ENCODE results near the gene PLCG1. TPM values are rescaled to one million over a fixed set of nuclear protein-coding genes. Genes with fewer than 3 reads are reported as not detected.
A peak's percentile ranks its signal among the peaks of the same experiment; 100 is the strongest.

The PLCG1 gene
- total RNA-seq (69.4 TPM), polyA plus RNA-seq (ENCODE audit: insufficient read depth in 1 of 8, insufficient read length in 8 of 8, low replicate concordance in 1 of 8) (100 to 1,000 TPM in 3 of 8 donors, 10 to 100 TPM in 5; 74.8 to 118 (median 95.5) TPM)
- long read RNA-seq, donor 1, partial matches to known transcripts = 5 of 5 reads
- long read RNA-seq, donor 1, other reads (novel, unspliced or antisense) = 0 of 5 reads
- long read RNA-seq, donor 2 = 0 reads
- long read RNA-seq, donor 3, full-length matches to known transcripts = 1 of 9 reads
- long read RNA-seq, donor 3, partial matches to known transcripts = 8 of 9 reads
- long read RNA-seq, donor 3, other reads (novel, unspliced or antisense) = 0 of 9 reads
- long read RNA-seq, donor 4, partial matches to known transcripts = 6 of 6 reads
- long read RNA-seq, donor 4, other reads (novel, unspliced or antisense) = 0 of 6 reads
- long read RNA-seq, donor 5, full-length matches to known transcripts = 2 of 8 reads
- long read RNA-seq, donor 5, partial matches to known transcripts = 6 of 8 reads
- long read RNA-seq, donor 5, other reads (novel, unspliced or antisense) = 0 of 8 reads
- long read RNA-seq, donor 6, full-length matches to known transcripts = 1 of 15 reads
- long read RNA-seq, donor 6, partial matches to known transcripts = 14 of 15 reads
- long read RNA-seq, donor 6, other reads (novel, unspliced or antisense) = 0 of 15 reads
- long read RNA-seq, donor 7, full-length matches to known transcripts = 1 of 1 reads
- long read RNA-seq, donor 7, partial matches to known transcripts = 0 of 1 reads
- long read RNA-seq, donor 7, other reads (novel, unspliced or antisense) = 0 of 1 reads
- long read RNA-seq, donor 8, full-length matches to known transcripts = 1 of 10 reads
- long read RNA-seq, donor 8, partial matches to known transcripts = 9 of 10 reads
- long read RNA-seq, donor 8, other reads (novel, unspliced or antisense) = 0 of 10 reads
- long read RNA-seq, donor 9, full-length matches to known transcripts = 2 of 2 reads
- long read RNA-seq, donor 9, partial matches to known transcripts = 0 of 2 reads
- long read RNA-seq, donor 9, other reads (novel, unspliced or antisense) = 0 of 2 reads
- long read RNA-seq, donor 10, full-length matches to known transcripts = 4 of 4 reads
- long read RNA-seq, donor 10, partial matches to known transcripts = 0 of 4 reads
- long read RNA-seq, donor 10, other reads (novel, unspliced or antisense) = 0 of 4 reads
- long read RNA-seq, donor 11, partial matches to known transcripts = 5 of 6 reads
- long read RNA-seq, donor 11, other reads (novel, unspliced or antisense) = 0 of 6 reads

- peak within 1 kb of the TSS; percentile 66 for H3K4me3 ChIP-seq (ENCODE audit: low read length)
- H3K9me3 ChIP-seq (replicated peaks; ENCODE audit: control insufficient read depth, low read depth, low read length) = no peaks in the 10 kb centered on the region
- under 1% methylated on average over 121 of the region's 121 CpGs for WGBS (ENCODE audit: insufficient coverage)
- DNase-seq = peak; percentile 95
- no peaks in the 10 kb centered on the region for H3K27me3 ChIP-seq (ENCODE audit: control insufficient read depth, insufficient read depth, low read length)
- H3K36me3 ChIP-seq (ENCODE audit: control insufficient read depth, insufficient read depth, low read length) = peaks cover 17% of the 10 kb centered on the region
- peak within 1 kb of the TSS; percentile 91 for H3K27ac ChIP-seq (ENCODE audit: low read length)
- peaks cover 40% of the 10 kb centered on the region for H3K4me1 ChIP-seq (ENCODE audit: control insufficient read depth, insufficient read depth, low read length)
These were observed at the start of gene PLCG1 for GRCh38 chr20:41136680-41137613. Gene PLCG1 (plus strand): TSS chr20:41137543. CDS start chr20:41137642, 99 bp downstream.

DNA sequence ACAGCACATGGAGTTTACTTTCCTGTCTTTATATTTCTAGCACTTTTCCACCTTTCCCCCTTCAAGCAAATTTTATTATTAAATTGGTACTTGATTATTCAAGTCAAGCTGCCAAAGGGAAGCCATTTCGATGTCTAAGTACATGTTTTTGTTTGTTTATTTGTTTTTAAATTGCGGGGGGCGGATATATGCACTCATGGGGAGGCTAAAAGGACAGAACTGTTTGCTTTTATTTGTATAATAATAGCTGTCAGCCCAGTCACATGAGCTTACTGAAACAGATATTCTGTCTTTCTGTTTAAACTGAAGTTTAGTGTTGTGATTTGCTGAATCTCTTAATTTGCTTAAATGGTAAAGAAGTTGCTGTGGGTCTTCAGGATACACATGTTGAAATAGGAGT lies 49.6 kb upstream of the PLCG1 start:
- Histone ChIP-seq H3K27me3 (ENCODE audit: control insufficient read depth, insufficient read depth, low read length) (no peaks in the 10 kb centered on the region), H3K9me3 (replicated peaks; ENCODE audit: control insufficient read depth, low read depth, low read length) (no peaks in the 10 kb centered on the region), H3K4me1 (ENCODE audit: control insufficient read depth, insufficient read depth, low read length) (no peaks in the 10 kb centered on the region), H3K27ac (ENCODE audit: low read length) (no peak overlapping the region), H3K36me3 (ENCODE audit: control insufficient read depth, insufficient read depth, low read length) (peaks cover 32% of the 10 kb centered on the region), H3K4me3 (ENCODE audit: low read length) (no peak overlapping the region)
- no CpG with 5 or more reads among the region's 3 CpGs for WGBS (ENCODE audit: insufficient coverage)
- no peak for DNase-seq

GRCh38 chr20:41089555-41089954 lies 47.8 kb upstream of the PLCG1 start:
- H3K27me3 ChIP-seq (ENCODE audit: control insufficient read depth, insufficient read depth, low read length) = no peaks in the 10 kb centered on the region
- H3K27ac ChIP-seq (ENCODE audit: low read length) = no peak overlapping the region
- H3K4me3 ChIP-seq (ENCODE audit: low read length) = no peak overlapping the region
- no peaks in the 10 kb centered on the region for H3K4me1 ChIP-seq (ENCODE audit: control insufficient read depth, insufficient read depth, low read length)
- no peaks in the 10 kb centered on the region for H3K9me3 ChIP-seq (replicated peaks; ENCODE audit: control insufficient read depth, low read depth, low read length)
- no CpG with 5 or more reads among the region's 3 CpGs for WGBS (ENCODE audit: insufficient coverage)
- peaks cover 46% of the 10 kb centered on the region for H3K36me3 ChIP-seq (ENCODE audit: control insufficient read depth, insufficient read depth, low read length)
- DNase-seq = no peak

GRCh38 chr20:41091927-41092326 lies 45.4 kb upstream of the PLCG1 start:
- H3K9me3 ChIP-seq (replicated peaks; ENCODE audit: control insufficient read depth, low read depth, low read length) = no peaks in the 10 kb centered on the region
- 67% methylated on average over 1 of the region's 4 CpGs for WGBS (ENCODE audit: insufficient coverage)
- H3K27ac ChIP-seq (ENCODE audit: low read length) = no peak overlapping the region
- H3K4me3 ChIP-seq (ENCODE audit: low read length) = no peak overlapping the region
- DNase-seq = no peak
- H3K27me3 ChIP-seq (ENCODE audit: control insufficient read depth, insufficient read depth, low read length) = no peaks in the 10 kb centered on the region
- H3K4me1 ChIP-seq (ENCODE audit: control insufficient read depth, insufficient read depth, low read length) = no peaks in the 10 kb centered on the region
- H3K36me3 ChIP-seq (ENCODE audit: control insufficient read depth, insufficient read depth, low read length) = peaks cover 43% of the 10 kb centered on the region

DNA sequence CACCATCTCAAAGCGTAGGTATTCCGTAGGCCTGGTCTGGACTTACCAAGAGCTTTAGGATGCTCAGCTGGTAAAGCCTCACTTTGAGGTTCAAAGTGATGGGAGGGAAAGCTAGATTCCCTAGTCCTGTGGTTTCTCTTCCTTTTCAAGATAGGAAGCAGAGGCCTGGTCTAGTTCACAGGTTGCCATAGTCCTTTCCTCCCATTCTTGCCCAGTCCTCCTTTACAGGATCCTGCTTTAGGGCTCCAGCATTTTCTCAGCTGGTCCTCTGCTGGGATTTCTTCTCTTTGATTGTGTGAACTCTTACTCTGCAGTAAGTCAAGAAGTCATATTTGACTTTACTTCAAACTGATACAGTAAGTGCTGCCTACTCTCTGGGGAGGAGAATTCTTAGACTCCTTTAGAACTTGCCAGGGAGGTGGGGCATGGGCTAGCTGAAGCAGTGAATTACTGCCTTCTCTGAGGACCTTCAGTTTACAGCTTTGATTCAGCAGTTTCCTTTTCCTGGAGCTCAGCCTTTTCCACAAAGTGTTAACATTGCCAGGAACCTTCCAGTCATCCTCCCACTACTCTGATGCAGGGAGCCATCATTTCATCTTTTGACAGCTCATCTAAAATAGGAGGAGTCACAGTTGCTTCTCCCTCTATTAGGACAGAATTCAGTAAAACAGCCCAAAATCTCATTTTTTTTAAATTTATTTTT lies 42.8 kb upstream of the PLCG1 start:
- DNase-seq = peak; percentile 30

DNA sequence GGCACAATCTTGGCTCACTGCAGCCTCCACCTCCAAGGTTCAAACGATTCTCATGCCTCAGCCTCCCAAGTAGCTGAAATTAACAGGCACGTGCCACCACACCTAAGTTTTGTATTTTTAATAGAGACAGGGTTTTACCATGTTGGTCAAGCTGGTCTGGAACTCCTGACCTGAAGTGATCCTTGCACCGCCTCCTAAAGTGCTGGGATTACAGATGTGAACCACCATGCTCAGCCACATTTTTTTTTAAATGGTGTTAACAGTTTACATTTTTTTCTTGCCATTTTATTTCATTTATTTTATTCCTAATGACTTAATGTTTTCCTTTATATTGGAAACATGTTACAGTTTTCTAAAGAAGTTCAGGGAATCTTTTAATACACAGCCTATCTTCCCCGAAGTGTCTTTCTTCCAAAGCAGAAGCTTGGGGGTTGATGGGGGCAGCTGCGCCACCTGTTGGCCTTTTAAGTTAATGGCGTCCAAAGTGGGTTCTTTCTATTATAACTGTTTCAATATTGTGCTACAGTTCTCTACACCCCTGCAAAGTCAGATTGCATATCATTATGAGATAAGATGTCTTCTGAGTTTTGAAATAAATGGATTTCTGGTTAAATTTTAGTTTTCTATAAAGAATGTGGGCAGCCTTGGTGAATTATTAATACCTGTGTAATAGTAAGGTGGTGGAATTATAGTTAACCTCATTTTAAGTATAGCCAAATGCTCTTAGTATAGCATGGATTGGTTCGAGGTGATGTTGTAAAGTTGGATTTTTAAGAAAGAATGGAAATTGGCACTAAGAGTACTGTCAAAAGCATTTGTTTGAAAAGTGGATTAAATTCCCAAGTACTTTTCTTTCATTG lies 42.0 kb upstream of the PLCG1 start:
- peak; percentile 78 for DNase-seq
- H3K27ac ChIP-seq (ENCODE audit: low read length) = no peak overlapping the region
- no peaks in the 10 kb centered on the region for H3K4me1 ChIP-seq (ENCODE audit: control insufficient read depth, insufficient read depth, low read length)
- H3K4me3 ChIP-seq (ENCODE audit: low read length) = no peak overlapping the region
- no CpG with 5 or more reads among the region's 7 CpGs for WGBS (ENCODE audit: insufficient coverage)
- H3K36me3 ChIP-seq (ENCODE audit: control insufficient read depth, insufficient read depth, low read length) = peaks cover 54% of the 10 kb centered on the region
- no peaks in the 10 kb centered on the region for H3K9me3 ChIP-seq (replicated peaks; ENCODE audit: control insufficient read depth, low read depth, low read length)
- H3K27me3 ChIP-seq (ENCODE audit: control insufficient read depth, insufficient read depth, low read length) = no peaks in the 10 kb centered on the region

More for the DNA sequence above, 42.8 kb upstream of the PLCG1 start:
- Histone ChIP-seq H3K36me3 (ENCODE audit: control insufficient read depth, insufficient read depth, low read length) (peaks cover 51% of the 10 kb centered on the region), H3K27ac (ENCODE audit: low read length) (no peak overlapping the region), H3K9me3 (replicated peaks; ENCODE audit: control insufficient read depth, low read depth, low read length) (no peaks in the 10 kb centered on the region), H3K27me3 (ENCODE audit: control insufficient read depth, insufficient read depth, low read length) (no peaks in the 10 kb centered on the region), H3K4me3 (ENCODE audit: low read length) (no peak overlapping the region), H3K4me1 (ENCODE audit: control insufficient read depth, insufficient read depth, low read length) (no peaks in the 10 kb centered on the region)
- WGBS (ENCODE audit: insufficient coverage) = 100% methylated on average over 2 of the region's 2 CpGs

- no peaks in the 10 kb centered on the region for H3K4me1 ChIP-seq (ENCODE audit: control insufficient read depth, insufficient read depth, low read length)
- no peaks in the 10 kb centered on the region for H3K27me3 ChIP-seq (ENCODE audit: control insufficient read depth, insufficient read depth, low read length)
- no peaks in the 10 kb centered on the region for H3K9me3 ChIP-seq (replicated peaks; ENCODE audit: control insufficient read depth, low read depth, low read length)
- H3K4me3 ChIP-seq (ENCODE audit: low read length) = no peak overlapping the region
- H3K36me3 ChIP-seq (ENCODE audit: control insufficient read depth, insufficient read depth, low read length) = peaks cover 59% of the 10 kb centered on the region
- no peak for DNase-seq
- no CpG with 5 or more reads among the region's 4 CpGs for WGBS (ENCODE audit: insufficient coverage)
- H3K27ac ChIP-seq (ENCODE audit: low read length) = no peak overlapping the region
These were observed 38.6 kb upstream of the PLCG1 start for GRCh38 chr20:41098703-41099250.

GRCh38 chr20:41100001-41100480 lies 37.3 kb upstream of the PLCG1 start:
- Histone ChIP-seq H3K9me3 (replicated peaks; ENCODE audit: control insufficient read depth, low read depth, low read length) (no peaks in the 10 kb centered on the region), H3K4me1 (ENCODE audit: control insufficient read depth, insufficient read depth, low read length) (no peaks in the 10 kb centered on the region), H3K27me3 (ENCODE audit: control insufficient read depth, insufficient read depth, low read length) (no peaks in the 10 kb centered on the region), H3K36me3 (ENCODE audit: control insufficient read depth, insufficient read depth, low read length) (peaks cover 60% of the 10 kb centered on the region), H3K4me3 (ENCODE audit: low read length) (no peak overlapping the region), H3K27ac (ENCODE audit: low read length) (no peak overlapping the region)
- 57% methylated on average over 6 of the region's 9 CpGs for WGBS (ENCODE audit: insufficient coverage)
- DNase-seq = no peak
